ENCODE results near the gene SLC26A1. TPM values are rescaled to one million over a fixed set of nuclear protein-coding genes. Genes with fewer than 3 reads are reported as not detected.
"Not testable (repeated sequence)": the region's sequence is repeated elsewhere in the genome, so short reads cannot be mapped to it uniquely, and the experiment has no call there.

SLC26A1 gene
- total RNA-seq, 1 donor from 2014 or later, result not detected

GRCh38 chr4:984336-985054 lies 8.7 kb downstream of the SLC26A1 start:
- ChIA-PET POLR2A (interaction anchor here (0.6 kb wide), 1 partner anchor 285 kb away, joined by 9 read pairs; no protein-coding TSS in a partner anchor), CTCF (no interaction called here)
- intact Hi-C loops (cut with micrococcal nuclease), result loop anchor here (5.0 to 10.0 kb wide), 2 partner anchors 62 to 650 kb away; partner anchors contain the start of gene ZNF141
- no peak for TF ChIP-seq CTCF (IDR thresholded peaks at IDR 0.05)
- Mint-ChIP-seq H3K4me3 (peak overlapping the region; percentile 59), H3K27me3 (no peaks in the 10 kb centered on the region), H3K4me1 (peaks cover 19% of the 10 kb centered on the region), H3K9me3 (no peaks in the 10 kb centered on the region), H3K27ac (no peak overlapping the region), H3K36me3 (ENCODE audit: low read depth) (peaks cover under 1% of the 10 kb centered on the region)
- DNase-seq (no peak), ATAC-seq (ENCODE audit: low read depth) (no peak)

GRCh38 chr4:982814-983213 lies 10.4 kb downstream of the SLC26A1 start:
- intact Hi-C loops (cut with micrococcal nuclease), result loop anchor here (10.0 kb wide), 1 partner anchor 648 kb away; the partner anchor contains the start of gene ZNF141
- ATAC-seq (ENCODE audit: low read depth) (no peak), DNase-seq (no peak)
- H3K27me3 Mint-ChIP-seq, result no peaks in the 10 kb centered on the region
- no peak for TF ChIP-seq CTCF (IDR thresholded peaks at IDR 0.05)
- no peaks in the 10 kb centered on the region for H3K36me3 Mint-ChIP-seq (ENCODE audit: low read depth)
- H3K27ac Mint-ChIP-seq, result no peak overlapping the region
- POLR2A ChIA-PET, result no interaction called here
- CTCF ChIA-PET, result no interaction called here
- H3K4me1 Mint-ChIP-seq, result peaks cover 15% of the 10 kb centered on the region
- H3K4me3 Mint-ChIP-seq, result no peak overlapping the region
- H3K9me3 Mint-ChIP-seq, result no peaks in the 10 kb centered on the region

- TF ChIP-seq CTCF (IDR thresholded peaks at IDR 0.05), result no peak
- H3K4me1 Mint-ChIP-seq, result peaks cover 15% of the 10 kb centered on the region
- CTCF ChIA-PET, result no interaction called here
- H3K36me3 Mint-ChIP-seq (ENCODE audit: low read depth), result no peaks in the 10 kb centered on the region
- no peaks in the 10 kb centered on the region for H3K9me3 Mint-ChIP-seq
- POLR2A ChIA-PET, result no interaction called here
- intact Hi-C loops (cut with micrococcal nuclease), result loop anchor here (10.0 kb wide), 1 partner anchor 647 kb away; the partner anchor contains the start of gene ZNF141
- DNase-seq, result no peak
- no peak for ATAC-seq (ENCODE audit: low read depth)
- no peak overlapping the region for H3K27ac Mint-ChIP-seq
- H3K27me3 Mint-ChIP-seq, result no peaks in the 10 kb centered on the region
- H3K4me3 Mint-ChIP-seq, result no peak overlapping the region
Observed at GRCh38 chr4:982291-982690, 10.9 kb downstream of the SLC26A1 start.

- ChIA-PET CTCF (no interaction called here), POLR2A (no interaction called here)
- intact Hi-C loops (cut with micrococcal nuclease), result no loop called here
- Mint-ChIP-seq H3K4me3 (no peak overlapping the region), H3K36me3 (ENCODE audit: low read depth) (no peaks in the 10 kb centered on the region), H3K27me3 (no peaks in the 10 kb centered on the region), H3K4me1 (no peaks in the 10 kb centered on the region), H3K27ac (no peak overlapping the region), H3K9me3 (no peaks in the 10 kb centered on the region)
- DNase-seq (no peak), ATAC-seq (ENCODE audit: low read depth) (no peak)
- no peak for TF ChIP-seq CTCF (IDR thresholded peaks at IDR 0.05)
Observed at GRCh38 chr4:978957-979701, 14.1 kb downstream of the SLC26A1 start.

- H3K4me3 Mint-ChIP-seq; intact Hi-C loops (cut with micrococcal nuclease): not testable (repeated sequence)
Observed at GRCh38 chr4:976016-976415, 17.2 kb downstream of the SLC26A1 start.

More at GRCh38 chr4:976016-976415, 17.2 kb downstream of the SLC26A1 start:
- POLR2A ChIA-PET; CTCF ChIA-PET; DNase-seq; H3K4me1 Mint-ChIP-seq; H3K27me3 Mint-ChIP-seq; H3K9me3 Mint-ChIP-seq; ATAC-seq (ENCODE audit: low read depth); H3K36me3 Mint-ChIP-seq (ENCODE audit: low read depth); H3K27ac Mint-ChIP-seq: not testable (repeated sequence)
